Activated CD4-positive, CD25-positive, alpha-beta regulatory T cell treated with anti-CD3 and anti-CD28 coated beads, Interleukin-2, amount 50 U/mL, for 72 hours (primary cell): ENCODE measurements around the gene HPSE2.

Experiments used
- DNase-seq: peaks from one replicate; pipeline ENCODE4 v3.0.0; 2021

Gene HPSE2

GRCh38 chr10:98423691-98424120 lies 811.9 kb downstream of the HPSE2 start:
- DNase-seq, result no peak

DNA sequence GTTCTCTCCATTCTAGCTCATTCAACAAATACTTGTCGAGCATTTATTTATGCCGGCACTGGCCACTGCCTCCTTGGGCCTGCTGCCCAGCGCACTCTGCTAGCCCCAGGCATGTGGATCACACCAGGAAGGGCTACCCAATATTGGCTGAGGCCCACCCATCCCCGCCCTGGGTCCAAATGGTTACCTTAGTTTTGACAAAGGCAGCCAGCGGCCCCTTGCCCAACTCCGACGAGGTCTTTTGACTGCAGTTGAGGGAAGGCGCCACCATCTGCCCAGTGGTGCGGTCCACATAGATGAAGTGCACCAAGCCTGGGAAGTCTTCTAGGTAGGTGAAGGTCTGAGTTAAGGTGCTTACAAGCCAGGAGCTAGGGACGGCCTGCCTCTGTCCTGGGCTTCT lies 813.5 kb downstream of the HPSE2 start:
- DNase-seq, result no peak

GRCh38 chr10:98420786-98421185 lies 814.9 kb downstream of the HPSE2 start:
- DNase-seq, result no peak

GRCh38 chr10:98419469-98420261 lies 816.0 kb downstream of the HPSE2 start:
- no peak for DNase-seq

DNA sequence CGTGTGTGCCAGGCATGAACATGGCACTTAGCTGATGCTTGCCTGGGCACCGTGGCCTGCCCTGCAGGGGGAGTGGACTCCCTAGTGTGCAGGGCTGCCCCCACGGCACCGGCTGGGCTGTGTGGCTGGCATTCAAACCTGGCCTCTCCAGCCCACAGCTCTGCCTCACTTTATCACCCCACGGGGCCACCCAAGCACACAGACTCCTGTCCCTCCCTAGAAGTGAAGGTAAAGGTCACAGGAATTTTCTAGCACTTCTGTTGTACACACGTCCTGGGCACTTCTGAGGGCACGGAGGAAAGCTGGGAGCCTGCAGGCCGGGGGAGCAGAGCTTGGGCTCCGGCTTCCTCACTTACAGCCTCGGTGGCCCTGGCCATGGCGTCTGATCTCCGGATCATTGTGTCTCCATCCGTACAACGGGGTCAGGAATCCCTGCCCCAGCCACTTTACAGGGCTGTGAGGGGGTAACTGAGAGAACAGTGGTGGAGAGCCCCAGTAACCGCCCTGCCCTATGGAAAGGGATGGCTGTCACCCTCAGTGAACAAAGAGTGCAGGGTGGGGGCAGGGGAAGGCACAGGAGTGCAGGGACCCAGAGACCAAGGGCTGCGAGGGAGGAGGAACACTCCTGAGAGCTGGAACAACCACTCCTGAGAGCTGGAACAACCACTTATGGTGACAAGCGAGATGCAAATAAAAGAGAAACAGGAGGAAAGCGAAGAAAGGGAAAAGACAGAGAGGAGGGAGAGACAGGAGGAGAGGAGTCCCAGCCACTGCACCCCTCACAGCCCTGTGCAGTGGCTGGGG lies 816.8 kb downstream of the HPSE2 start:
- no peak for DNase-seq

- no peak for DNase-seq
Measured at GRCh38 chr10:98417973-98418664, 817.5 kb downstream of the HPSE2 start.

- no peak for DNase-seq
Measured at GRCh38 chr10:98417481-98417959, 818.1 kb downstream of the HPSE2 start.

DNA sequence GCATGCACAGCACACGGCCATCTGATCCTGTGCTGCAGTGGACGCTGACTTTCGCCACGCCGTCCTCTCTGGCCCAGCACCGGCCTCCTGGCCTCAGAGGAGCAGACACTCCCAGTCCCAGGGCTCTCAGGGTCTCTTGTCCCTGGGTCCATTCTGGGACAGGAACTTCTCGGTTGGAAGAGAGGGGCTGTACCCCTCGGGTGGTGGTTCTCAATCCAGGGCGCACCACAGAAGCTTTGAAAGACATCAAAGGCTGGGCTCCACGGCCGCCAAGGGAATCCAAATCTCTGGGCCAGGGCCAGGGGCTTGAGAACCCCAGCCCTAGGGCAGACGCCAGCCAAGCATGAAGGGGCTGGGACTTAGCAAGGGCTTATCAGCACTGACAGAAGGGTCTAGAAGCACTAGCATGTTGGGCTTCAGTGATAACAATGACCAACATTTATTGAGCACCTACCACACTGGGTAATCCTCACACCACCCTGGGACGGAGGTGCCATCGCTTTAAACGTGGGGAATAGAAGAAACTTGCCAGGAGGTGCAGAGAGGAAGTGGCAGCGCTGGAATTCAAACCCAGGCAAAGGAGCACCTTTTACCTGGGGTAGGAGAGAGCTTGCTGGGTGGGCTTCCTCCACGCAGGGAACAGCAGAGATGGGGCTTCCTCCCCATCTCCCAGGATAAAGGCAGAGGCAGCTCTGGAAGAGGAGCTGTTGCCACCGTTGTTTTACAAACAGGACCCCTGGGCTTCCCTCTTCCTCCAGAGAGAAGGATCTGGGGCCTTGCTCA lies 818.9 kb downstream of the HPSE2 start:
- DNase-seq, result no peak

DNA sequence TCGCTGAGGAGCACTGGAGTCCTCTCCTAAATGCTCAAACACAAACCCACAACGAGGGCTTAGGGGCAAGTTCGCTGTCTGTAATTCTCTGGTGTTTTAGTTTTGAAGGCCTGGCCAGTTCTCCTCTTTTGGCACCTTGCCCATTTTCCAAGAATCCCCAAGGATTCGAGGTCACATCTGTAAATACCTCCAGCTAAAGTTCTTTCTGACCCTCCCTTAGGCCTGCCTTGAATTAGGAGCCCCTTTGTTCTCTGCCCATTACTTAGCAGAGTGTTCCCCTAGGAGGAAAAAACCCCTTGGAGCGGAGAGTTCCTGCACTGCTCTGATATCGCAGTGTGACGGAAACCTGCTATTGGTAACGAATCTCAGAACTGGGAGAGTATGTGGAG lies 819.9 kb downstream of the HPSE2 start:
- DNase-seq, result no peak

GRCh38 chr10:98414932-98415730 lies 820.5 kb downstream of the HPSE2 start, which contains the start of gene PYROXD2:
PYROXD2 (minus strand) TSS chr10:98415182; CDS start chr10:98415135, 47 bp downstream.
- DNase-seq, result peak; percentile 40

GRCh38 chr10:98414578-98414931 lies 821.1 kb downstream of the HPSE2 start:
- no peak for DNase-seq

- no peak for DNase-seq
Measured at GRCh38 chr10:98411768-98412167, 823.9 kb downstream of the HPSE2 start.

DNA sequence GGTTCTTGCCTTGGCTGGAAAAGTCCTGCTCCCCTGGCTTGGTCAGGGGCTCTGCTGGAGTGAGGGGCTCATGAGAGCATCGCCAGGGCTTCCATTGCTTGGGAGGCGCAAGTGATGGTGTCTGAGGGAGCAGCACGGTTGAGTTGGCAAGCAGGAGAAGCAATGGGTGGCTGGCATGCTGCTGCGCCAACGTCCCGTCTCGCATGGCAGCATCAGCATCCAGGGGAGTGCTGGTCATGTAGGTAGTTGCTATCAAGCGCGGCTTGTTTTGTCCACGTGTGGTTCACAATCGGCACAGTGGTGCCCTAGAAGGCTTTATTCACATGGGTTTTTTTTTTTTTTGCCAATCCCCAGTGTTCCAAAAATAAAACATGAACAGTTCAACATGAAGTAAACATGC lies 824.5 kb downstream of the HPSE2 start:
- no peak for DNase-seq

DNA sequence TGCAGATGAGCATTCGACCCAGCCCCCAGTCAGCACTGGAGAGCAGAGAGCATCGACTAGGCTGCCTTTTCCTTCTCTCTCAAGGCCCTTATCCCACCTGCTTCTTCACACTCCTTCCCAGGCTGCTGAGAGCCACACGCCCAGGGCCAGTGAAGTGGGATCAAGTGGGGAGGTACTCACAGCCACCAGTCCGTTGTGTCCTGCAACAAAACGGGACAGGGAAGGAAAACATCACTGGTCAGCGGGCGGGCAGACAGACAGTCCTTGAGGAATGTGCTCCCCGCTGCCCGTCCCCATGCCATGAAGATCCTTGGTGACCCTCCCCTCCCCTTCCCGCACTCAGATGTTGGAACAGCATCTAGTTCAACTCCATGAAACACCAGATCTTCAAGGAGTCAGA lies 824.9 kb downstream of the HPSE2 start:
- no peak for DNase-seq

- DNase-seq, result no peak
Measured at GRCh38 chr10:98410135-98410743, 825.4 kb downstream of the HPSE2 start.

DNA sequence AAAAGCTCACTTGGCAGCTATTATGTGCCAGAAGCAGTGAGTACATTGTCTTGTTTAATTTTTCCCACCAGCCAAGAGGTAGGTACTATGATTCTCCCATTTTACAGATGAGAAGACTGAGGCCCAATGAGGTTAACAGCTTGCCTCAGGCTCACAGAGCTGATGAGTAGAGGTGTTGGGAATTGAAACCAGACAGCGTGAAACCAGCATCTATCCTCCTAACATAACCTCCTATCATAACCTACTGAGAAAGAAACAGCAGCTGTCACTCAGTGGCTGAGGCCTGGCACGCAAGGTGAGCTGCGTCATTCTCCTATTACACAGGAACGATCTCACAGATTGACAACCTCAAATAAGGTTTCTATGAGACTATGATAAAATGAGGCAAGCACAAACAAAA lies 826.9 kb downstream of the HPSE2 start:
- DNase-seq, result no peak

- DNase-seq, result no peak
Measured at GRCh38 chr10:98407744-98408241, 827.9 kb downstream of the HPSE2 start.
